ENCODE measurements around the gene S100P.
"Not testable (repeated sequence)": the region's sequence is repeated elsewhere in the genome, so short reads cannot be mapped to it uniquely, and the experiment has no call there.

The S100P gene

GRCh38 chr4:6716958-6717655, 23.4 kb downstream of the S100P start:
- no peak for DNase-seq

GRCh38 chr4:6718932-6719610, 25.4 kb downstream of the S100P start:
- in situ Hi-C loops (cut with HindIII; ENCODE audit: low pct_ligation_motif_present, low pct_unique_long_range_greater_than_20kb, low sequenced_read_pairs): no loop called here

More at GRCh38 chr4:6716958-6717655, 23.4 kb downstream of the S100P start:
- in situ Hi-C loops (cut with HindIII; ENCODE audit: low pct_ligation_motif_present, low pct_unique_long_range_greater_than_20kb, low sequenced_read_pairs): no loop called here

GRCh38 chr4:6719611-6720179, 26.0 kb downstream of the S100P start:
- in situ Hi-C loops (cut with HindIII; ENCODE audit: low pct_ligation_motif_present, low pct_unique_long_range_greater_than_20kb, low sequenced_read_pairs): no loop called here
- DNase-seq: no peak

More at GRCh38 chr4:6718932-6719610, 25.4 kb downstream of the S100P start:
- no peak for DNase-seq

GRCh38 chr4:6720202-6720699, 26.6 kb downstream of the S100P start:
- peak; percentile 64 for DNase-seq
- in situ Hi-C loops (cut with HindIII; ENCODE audit: low pct_ligation_motif_present, low pct_unique_long_range_greater_than_20kb, low sequenced_read_pairs): no loop called here

- no peak for DNase-seq
- in situ Hi-C loops (cut with HindIII; ENCODE audit: low pct_ligation_motif_present, low pct_unique_long_range_greater_than_20kb, low sequenced_read_pairs): no loop called here
Measured at GRCh38 chr4:6721121-6721520, 27.4 kb downstream of the S100P start.

GRCh38 chr4:6722891-6723290, 29.2 kb downstream of the S100P start:
- in situ Hi-C loops (cut with HindIII; ENCODE audit: low pct_ligation_motif_present, low pct_unique_long_range_greater_than_20kb, low sequenced_read_pairs): no loop called here
- DNase-seq: no peak

GRCh38 chr4:6723851-6724250, 30.2 kb downstream of the S100P start:
- in situ Hi-C loops (cut with HindIII; ENCODE audit: low pct_ligation_motif_present, low pct_unique_long_range_greater_than_20kb, low sequenced_read_pairs): no loop called here
- no peak for DNase-seq

GRCh38 chr4:6724421-6725111, 30.9 kb downstream of the S100P start:
- in situ Hi-C loops (cut with HindIII; ENCODE audit: low pct_ligation_motif_present, low pct_unique_long_range_greater_than_20kb, low sequenced_read_pairs): no loop called here
- DNase-seq: no peak

GRCh38 chr4:6725427-6725961, 31.8 kb downstream of the S100P start:
- DNase-seq; in situ Hi-C loops (cut with HindIII; ENCODE audit: low pct_ligation_motif_present, low pct_unique_long_range_greater_than_20kb, low sequenced_read_pairs): not testable (repeated sequence)

GRCh38 chr4:6727081-6727942, 33.6 kb downstream of the S100P start:
- in situ Hi-C loops (cut with HindIII; ENCODE audit: low pct_ligation_motif_present, low pct_unique_long_range_greater_than_20kb, low sequenced_read_pairs): no loop called here
- no peak for DNase-seq

- no peak for DNase-seq
- in situ Hi-C loops (cut with HindIII; ENCODE audit: low pct_ligation_motif_present, low pct_unique_long_range_greater_than_20kb, low sequenced_read_pairs): no loop called here
Measured at GRCh38 chr4:6727943-6728250, 34.2 kb downstream of the S100P start.

- in situ Hi-C loops (cut with HindIII; ENCODE audit: low pct_ligation_motif_present, low pct_unique_long_range_greater_than_20kb, low sequenced_read_pairs): no loop called here
Measured at GRCh38 chr4:6728320-6729029, 34.8 kb downstream of the S100P start.

GRCh38 chr4:6730603-6731317, 37.1 kb downstream of the S100P start:
- DNase-seq: no peak
- in situ Hi-C loops (cut with HindIII; ENCODE audit: low pct_ligation_motif_present, low pct_unique_long_range_greater_than_20kb, low sequenced_read_pairs): no loop called here

More at GRCh38 chr4:6728320-6729029, 34.8 kb downstream of the S100P start:
- DNase-seq: no peak

- in situ Hi-C loops (cut with HindIII; ENCODE audit: low pct_ligation_motif_present, low pct_unique_long_range_greater_than_20kb, low sequenced_read_pairs): no loop called here
- no peak for DNase-seq
Measured at GRCh38 chr4:6731318-6731675, 37.6 kb downstream of the S100P start.

- no peak for DNase-seq
- in situ Hi-C loops (cut with HindIII; ENCODE audit: low pct_ligation_motif_present, low pct_unique_long_range_greater_than_20kb, low sequenced_read_pairs): no loop called here
Measured at GRCh38 chr4:6731780-6732179, 38.1 kb downstream of the S100P start.

- in situ Hi-C loops (cut with HindIII; ENCODE audit: low pct_ligation_motif_present, low pct_unique_long_range_greater_than_20kb, low sequenced_read_pairs): no loop called here
- peak; percentile 70 for DNase-seq
Measured at GRCh38 chr4:6732441-6733357, 39.0 kb downstream of the S100P start.

All from ACHN (cell line).